Thyroid gland (tissue), 4 donors: Measurements from ENCODE around the gene TBX21.

ENCODE experiments used
- POLR2A ChIP-seq, 2 donors: fragments of 450-650 bp; IDR thresholded peaks; one replicate each; pipeline ENCODE4 v1.6.1; 2017; ENCODE audit warnings: antibody characterized with exemption in 2 of 2, mild to moderate bottlenecking in 2 of 2, moderate library complexity in 1 of 2
- TF ChIP-seq, protein P1 (sequence below), 6 experiments: fragments of 200-600 bp in 3 of 6; fragments of 450-650 bp in 3 of 6; sonication (generic) in 3 of 6; IDR thresholded peaks; one replicate each; pipeline ENCODE4 v1.5.1; 2016 to 2019; ENCODE audit warnings: antibody characterized with exemption in 6 of 6, mild to moderate bottlenecking in 2 of 6, inconsistent platforms in 1 of 6, moderate library complexity in 1 of 6

DNA sequence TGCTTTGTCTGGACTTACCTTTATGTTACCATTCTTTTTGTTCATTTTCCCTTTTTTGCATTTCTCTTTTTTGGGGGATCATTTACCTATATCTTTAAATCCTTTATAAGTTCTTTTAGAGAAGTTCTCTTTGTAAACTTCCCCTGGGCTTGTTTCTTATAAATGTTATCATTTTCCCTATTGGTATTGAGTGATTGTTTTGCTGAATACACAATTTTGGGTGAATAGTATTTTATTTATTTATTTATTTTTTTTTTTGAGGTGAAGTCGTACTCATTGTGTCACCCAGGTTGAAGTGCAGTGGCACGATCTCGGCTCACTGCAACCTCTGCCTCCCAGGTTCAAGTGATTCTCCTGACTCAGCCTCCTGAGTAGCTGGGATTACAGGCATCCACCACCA is 18.4 kb downstream of the TBX21 start:
- TF ChIP-seq, protein P1, sequence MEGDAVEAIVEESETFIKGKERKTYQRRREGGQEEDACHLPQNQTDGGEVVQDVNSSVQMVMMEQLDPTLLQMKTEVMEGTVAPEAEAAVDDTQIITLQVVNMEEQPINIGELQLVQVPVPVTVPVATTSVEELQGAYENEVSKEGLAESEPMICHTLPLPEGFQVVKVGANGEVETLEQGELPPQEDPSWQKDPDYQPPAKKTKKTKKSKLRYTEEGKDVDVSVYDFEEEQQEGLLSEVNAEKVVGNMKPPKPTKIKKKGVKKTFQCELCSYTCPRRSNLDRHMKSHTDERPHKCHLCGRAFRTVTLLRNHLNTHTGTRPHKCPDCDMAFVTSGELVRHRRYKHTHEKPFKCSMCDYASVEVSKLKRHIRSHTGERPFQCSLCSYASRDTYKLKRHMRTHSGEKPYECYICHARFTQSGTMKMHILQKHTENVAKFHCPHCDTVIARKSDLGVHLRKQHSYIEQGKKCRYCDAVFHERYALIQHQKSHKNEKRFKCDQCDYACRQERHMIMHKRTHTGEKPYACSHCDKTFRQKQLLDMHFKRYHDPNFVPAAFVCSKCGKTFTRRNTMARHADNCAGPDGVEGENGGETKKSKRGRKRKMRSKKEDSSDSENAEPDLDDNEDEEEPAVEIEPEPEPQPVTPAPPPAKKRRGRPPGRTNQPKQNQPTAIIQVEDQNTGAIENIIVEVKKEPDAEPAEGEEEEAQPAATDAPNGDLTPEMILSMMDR (IDR thresholded peaks at IDR 0.05): no peak
- no peak for TF ChIP-seq POLR2A (IDR thresholded peaks at IDR 0.05)
